Measurements from ENCODE around the gene GLYR1.

GLYR1 gene

DNA sequence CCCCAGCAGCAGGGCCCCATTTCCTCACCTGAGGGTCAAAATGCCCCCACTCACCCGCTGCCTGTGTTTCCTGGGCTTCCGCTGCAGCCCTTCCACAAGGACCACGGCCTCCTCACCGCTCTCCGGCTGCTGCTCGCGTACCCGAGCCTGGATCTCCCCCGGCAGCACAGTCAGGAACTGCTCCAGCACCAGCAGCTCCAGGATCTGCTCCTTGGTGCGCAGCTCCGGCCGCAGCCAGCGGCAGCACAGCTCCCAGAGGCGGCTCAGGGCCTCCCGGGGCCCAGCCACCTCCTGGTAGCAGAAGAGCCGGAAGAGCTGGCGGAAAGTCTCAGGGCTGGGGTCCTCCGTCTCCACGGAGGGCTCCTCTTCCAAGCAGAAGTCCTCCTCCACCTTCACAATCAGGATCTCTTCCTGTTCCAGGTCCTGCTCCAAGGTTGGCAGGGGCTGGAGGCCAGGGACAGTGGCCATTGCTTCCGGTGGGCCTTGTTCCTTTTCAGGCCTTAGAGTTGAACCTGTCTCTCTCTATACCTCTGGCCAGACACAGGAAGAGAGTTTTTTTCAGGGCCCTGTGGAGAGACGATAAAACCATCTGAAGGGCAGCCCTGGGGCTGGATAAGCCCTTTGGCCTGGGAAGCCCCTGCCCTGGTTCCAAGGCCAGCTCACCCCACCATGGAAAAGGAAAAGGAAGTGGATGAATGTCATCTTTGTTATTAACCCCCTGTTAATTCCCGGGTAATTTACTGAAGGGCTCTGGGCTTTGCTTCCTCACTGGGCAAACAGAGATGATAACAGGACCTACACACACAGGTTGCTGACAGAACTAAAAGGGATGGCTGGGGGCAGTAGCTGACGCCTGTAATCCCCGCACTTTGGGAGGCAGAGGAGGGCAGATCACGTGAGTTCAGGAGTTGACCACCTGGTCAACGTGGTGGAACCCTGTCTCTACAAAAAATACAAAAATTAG, 81.3 kb downstream of the GLYR1 start:
- TF ChIP-seq, protein P1, sequence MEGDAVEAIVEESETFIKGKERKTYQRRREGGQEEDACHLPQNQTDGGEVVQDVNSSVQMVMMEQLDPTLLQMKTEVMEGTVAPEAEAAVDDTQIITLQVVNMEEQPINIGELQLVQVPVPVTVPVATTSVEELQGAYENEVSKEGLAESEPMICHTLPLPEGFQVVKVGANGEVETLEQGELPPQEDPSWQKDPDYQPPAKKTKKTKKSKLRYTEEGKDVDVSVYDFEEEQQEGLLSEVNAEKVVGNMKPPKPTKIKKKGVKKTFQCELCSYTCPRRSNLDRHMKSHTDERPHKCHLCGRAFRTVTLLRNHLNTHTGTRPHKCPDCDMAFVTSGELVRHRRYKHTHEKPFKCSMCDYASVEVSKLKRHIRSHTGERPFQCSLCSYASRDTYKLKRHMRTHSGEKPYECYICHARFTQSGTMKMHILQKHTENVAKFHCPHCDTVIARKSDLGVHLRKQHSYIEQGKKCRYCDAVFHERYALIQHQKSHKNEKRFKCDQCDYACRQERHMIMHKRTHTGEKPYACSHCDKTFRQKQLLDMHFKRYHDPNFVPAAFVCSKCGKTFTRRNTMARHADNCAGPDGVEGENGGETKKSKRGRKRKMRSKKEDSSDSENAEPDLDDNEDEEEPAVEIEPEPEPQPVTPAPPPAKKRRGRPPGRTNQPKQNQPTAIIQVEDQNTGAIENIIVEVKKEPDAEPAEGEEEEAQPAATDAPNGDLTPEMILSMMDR (IDR thresholded peaks at IDR 0.05; ENCODE audit: low read depth, low read length): no peak

GRCh38 chr16:4763791-4764190, 83.3 kb downstream of the GLYR1 start:
- DNase-seq (ENCODE audit: extremely low read depth, low read depth): no peak
- TF ChIP-seq, protein P1 (IDR thresholded peaks at IDR 0.05; ENCODE audit: low read depth, low read length): no peak

More for the DNA sequence above, 81.3 kb downstream of the GLYR1 start:
- DNase-seq (ENCODE audit: extremely low read depth, low read depth): no peak

DNA sequence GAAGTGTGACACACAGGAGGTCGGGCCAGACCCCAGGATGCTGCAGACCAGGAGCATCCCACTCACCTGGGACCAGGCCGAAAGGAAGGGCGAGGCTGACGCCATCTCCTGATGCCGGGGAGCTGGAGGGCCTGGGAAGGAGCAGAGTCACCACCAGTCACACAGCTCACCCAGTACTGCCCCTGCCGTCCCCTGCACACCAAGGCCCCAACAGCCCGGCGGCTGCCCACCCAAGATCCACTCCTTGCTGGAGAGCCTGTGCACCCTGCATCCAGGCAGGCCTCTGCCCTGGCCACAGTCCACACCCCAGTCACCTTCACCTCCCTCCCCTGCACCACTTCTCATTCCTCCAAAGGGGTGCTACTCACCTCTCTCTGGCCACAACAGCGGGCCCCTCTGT, 84.9 kb downstream of the GLYR1 start:
- TF ChIP-seq, protein P1 (IDR thresholded peaks at IDR 0.05; ENCODE audit: low read depth, low read length): no peak
- no peak for DNase-seq (ENCODE audit: extremely low read depth, low read depth)

GRCh38 chr16:4760221-4760910, 86.7 kb downstream of the GLYR1 start:
- TF ChIP-seq, protein P1 (IDR thresholded peaks at IDR 0.05; ENCODE audit: low read depth, low read length): no peak
- no peak for DNase-seq (ENCODE audit: extremely low read depth, low read depth)

DNA sequence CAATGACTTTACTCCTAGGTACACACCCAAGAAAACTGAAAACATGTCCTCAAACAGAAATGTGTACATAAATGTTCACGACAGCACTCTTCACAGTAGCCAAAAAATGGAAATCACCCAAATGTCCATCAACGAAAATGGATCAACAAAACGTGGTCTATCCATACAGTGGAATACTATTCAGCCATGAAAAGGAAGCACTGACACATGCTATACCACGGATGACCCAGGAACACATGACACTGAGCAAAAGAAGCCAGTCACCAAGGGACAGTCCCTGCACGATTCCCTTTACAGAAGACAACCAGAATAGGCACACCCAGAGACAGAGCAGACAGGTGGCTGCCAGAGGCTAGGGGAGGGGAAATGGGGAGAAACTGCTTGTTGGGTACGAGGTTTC, 91.4 kb downstream of the GLYR1 start:
- TF ChIP-seq, protein P1 (IDR thresholded peaks at IDR 0.05; ENCODE audit: low read depth, low read length): no peak
- no peak for DNase-seq (ENCODE audit: extremely low read depth, low read depth)

- TF ChIP-seq, protein P1 (IDR thresholded peaks at IDR 0.05; ENCODE audit: low read depth, low read length): no peak
- DNase-seq (ENCODE audit: extremely low read depth, low read depth): no peak
Measured at GRCh38 chr16:4754865-4755264, 92.2 kb downstream of the GLYR1 start.

- TF ChIP-seq, protein P1 (IDR thresholded peaks at IDR 0.05; ENCODE audit: low read depth, low read length): no peak
Measured at GRCh38 chr16:4753227-4753626, 93.9 kb downstream of the GLYR1 start.

More at GRCh38 chr16:4753227-4753626, 93.9 kb downstream of the GLYR1 start:
- no peak for DNase-seq (ENCODE audit: extremely low read depth, low read depth)

Measured in AG09319 (cell line).